ENCODE results near the gene ARL6IP6.

The ARL6IP6 gene

GRCh38 chr2:152674334-152674733, 44.1 kb upstream of the ARL6IP6 start (continued):
- no peak for TF ChIP-seq PBX3 (CRISPR knock-in tag; IDR thresholded peaks at IDR 0.05)
- TF ChIP-seq ZNF48 (tag by site-specific recombination; IDR thresholded peaks at IDR 0.05) = no peak

DNA sequence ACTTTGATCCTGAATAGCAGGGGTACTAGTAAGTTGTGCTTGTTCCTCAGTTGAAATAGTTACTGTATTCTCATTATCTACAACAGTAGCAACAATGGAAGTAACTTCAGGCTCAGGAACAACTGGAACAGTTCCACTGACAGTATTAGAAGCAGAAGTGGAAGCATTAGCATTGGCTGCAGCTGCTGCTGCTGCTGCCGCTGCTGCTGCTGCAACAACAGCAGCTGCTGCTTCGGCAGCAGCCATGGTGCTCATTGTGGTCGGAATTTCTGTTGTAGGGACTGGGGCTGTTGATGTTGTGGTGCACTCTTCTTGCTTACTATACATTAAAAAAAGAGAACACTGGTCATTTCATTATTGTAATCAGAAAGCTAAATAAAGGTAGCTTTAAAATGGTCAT, 42.0 kb upstream of the ARL6IP6 start:
- Histone ChIP-seq H3K4me1 (ENCODE audit: control insufficient read depth, insufficient read depth, low read length) (no peaks in the 10 kb centered on the region), H3K27ac (ENCODE audit: extremely low read depth, low read depth, low read length) (no peak overlapping the region), H3K36me3 (ENCODE audit: control insufficient read depth in 2 of 2, insufficient read depth in 1 of 2, low read length in 2 of 2) (peaks cover 85 to 92% of the 10 kb centered on the region in 2 experiments), H3K9me3 (ENCODE audit: control insufficient read depth, insufficient read depth, low read depth, low read length) (no peaks in the 10 kb centered on the region), H3K4me3 (ENCODE audit: low read depth, low read length) (no peak overlapping the region)
- ChIA-PET CTCF (interaction anchor here (1.2 kb wide), 1 partner anchor 8 kb away, joined by 3 read pairs; no protein-coding TSS in a partner anchor), POLR2A (no interaction called here)
- TF ChIP-seq, protein P1, sequence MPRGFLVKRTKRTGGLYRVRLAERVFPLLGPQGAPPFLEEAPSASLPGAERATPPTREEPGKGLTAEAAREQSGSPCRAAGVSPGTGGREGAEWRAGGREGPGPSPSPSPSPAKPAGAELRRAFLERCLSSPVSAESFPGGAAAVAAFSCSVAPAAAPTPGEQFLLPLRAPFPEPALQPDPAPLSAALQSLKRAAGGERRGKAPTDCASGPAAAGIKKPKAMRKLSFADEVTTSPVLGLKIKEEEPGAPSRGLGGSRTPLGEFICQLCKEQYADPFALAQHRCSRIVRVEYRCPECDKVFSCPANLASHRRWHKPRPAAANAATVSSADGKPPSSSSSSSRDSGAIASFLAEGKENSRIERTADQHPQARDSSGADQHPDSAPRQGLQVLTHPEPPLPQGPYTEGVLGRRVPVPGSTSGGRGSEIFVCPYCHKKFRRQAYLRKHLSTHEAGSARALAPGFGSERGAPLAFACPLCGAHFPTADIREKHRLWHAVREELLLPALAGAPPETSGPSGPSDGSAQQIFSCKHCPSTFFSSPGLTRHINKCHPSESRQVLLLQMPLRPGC (tag by site-specific recombination; IDR thresholded peaks at IDR 0.05) = no peak
- TF ChIP-seq ZNF274 (IDR thresholded peaks at IDR 0.05; ENCODE audit: low read length) (no peak), ZNF274 (tag by site-specific recombination; IDR thresholded peaks at IDR 0.05; ENCODE audit: borderline replicate concordance) (no peak), KLF16 (tag by site-specific recombination; IDR thresholded peaks at IDR 0.05) (no peak), ZNF48 (tag by site-specific recombination; IDR thresholded peaks at IDR 0.05) (no peak), ZNF664 (tag by site-specific recombination; IDR thresholded peaks at IDR 0.05) (no peak), KLF7 (tag by site-specific recombination; IDR thresholded peaks at IDR 0.05; ENCODE audit: borderline replicate concordance) (no peak), ZNF518A (tag by site-specific recombination; conservative IDR thresholded peaks at IDR 0.05; ENCODE audit: low read depth) (no peak), ZNF292 (tag by site-specific recombination; IDR thresholded peaks at IDR 0.05; ENCODE audit: borderline replicate concordance, low read depth) (no peak), ZNF654 (tag by site-specific recombination; IDR thresholded peaks at IDR 0.05; ENCODE audit: low read depth) (no peak), ZNF580 (tag by site-specific recombination; IDR thresholded peaks at IDR 0.05) (no peak), ZNF24 (tag by site-specific recombination; IDR thresholded peaks at IDR 0.05) (no peak)
- TF ChIP-seq, protein P2, sequence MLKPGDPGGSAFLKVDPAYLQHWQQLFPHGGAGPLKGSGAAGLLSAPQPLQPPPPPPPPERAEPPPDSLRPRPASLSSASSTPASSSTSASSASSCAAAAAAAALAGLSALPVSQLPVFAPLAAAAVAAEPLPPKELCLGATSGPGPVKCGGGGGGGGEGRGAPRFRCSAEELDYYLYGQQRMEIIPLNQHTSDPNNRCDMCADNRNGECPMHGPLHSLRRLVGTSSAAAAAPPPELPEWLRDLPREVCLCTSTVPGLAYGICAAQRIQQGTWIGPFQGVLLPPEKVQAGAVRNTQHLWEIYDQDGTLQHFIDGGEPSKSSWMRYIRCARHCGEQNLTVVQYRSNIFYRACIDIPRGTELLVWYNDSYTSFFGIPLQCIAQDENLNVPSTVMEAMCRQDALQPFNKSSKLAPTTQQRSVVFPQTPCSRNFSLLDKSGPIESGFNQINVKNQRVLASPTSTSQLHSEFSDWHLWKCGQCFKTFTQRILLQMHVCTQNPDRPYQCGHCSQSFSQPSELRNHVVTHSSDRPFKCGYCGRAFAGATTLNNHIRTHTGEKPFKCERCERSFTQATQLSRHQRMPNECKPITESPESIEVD (tag by site-specific recombination; IDR thresholded peaks at IDR 0.05) = no peak
